DMS79 treated with DMSO at 0.1 percent for 48 hours (cell line): ENCODE results near the gene PTPRE.
A peak's percentile ranks its signal among the peaks of the same experiment; 100 is the strongest.
"Not testable (repeated sequence)": the region's sequence is repeated elsewhere in the genome, so short reads cannot be mapped to it uniquely, and the experiment has no call there.

Experiments
- DNase-seq: peaks from one replicate; lab custom pipeline; 2025; lab: John Stamatoyannopoulos, UW

The PTPRE gene

GRCh38 chr10:127983344-127984100 lies 76.6 kb downstream of the PTPRE start:
- DNase-seq, result no peak

- DNase-seq, result no peak
These were observed 78.0 kb downstream of the PTPRE start for GRCh38 chr10:127984945-127985344.

GRCh38 chr10:127986531-127987466 lies 79.9 kb downstream of the PTPRE start:
- DNase-seq, result no peak

GRCh38 chr10:127987467-127988380 lies 80.8 kb downstream of the PTPRE start:
- DNase-seq, result no peak

GRCh38 chr10:127989481-127990012 lies 82.6 kb downstream of the PTPRE start:
- no peak for DNase-seq

GRCh38 chr10:127990132-127990788 lies 83.4 kb downstream of the PTPRE start:
- DNase-seq, result not testable (repeated sequence)

GRCh38 chr10:127990846-127991542 lies 84.1 kb downstream of the PTPRE start:
- peak; percentile 2 for DNase-seq

GRCh38 chr10:127991543-127992255 lies 84.8 kb downstream of the PTPRE start:
- no peak for DNase-seq

GRCh38 chr10:127992376-127992775 lies 85.5 kb downstream of the PTPRE start:
- peak; percentile 23 for DNase-seq

GRCh38 chr10:127993056-127993690 lies 86.3 kb downstream of the PTPRE start:
- DNase-seq, result no peak

- DNase-seq, result no peak
These were observed 89.0 kb downstream of the PTPRE start for GRCh38 chr10:127995939-127996338.

- no peak for DNase-seq
These were observed 89.7 kb downstream of the PTPRE start for GRCh38 chr10:127996586-127996985.

GRCh38 chr10:127997271-127997670 lies 90.4 kb downstream of the PTPRE start:
- no peak for DNase-seq

- no peak for DNase-seq
These were observed 91.0 kb downstream of the PTPRE start for GRCh38 chr10:127997937-127998336.

GRCh38 chr10:127998501-127999144 lies 91.7 kb downstream of the PTPRE start:
- no peak for DNase-seq

- DNase-seq, result peak; percentile 15
These were observed 92.6 kb downstream of the PTPRE start for GRCh38 chr10:127999297-128000129.

- no peak for DNase-seq
These were observed 93.8 kb downstream of the PTPRE start for GRCh38 chr10:128000471-128001362.
